ENCODE measurements around the gene MMP24OS. TPM values are rescaled to one million over a fixed set of nuclear protein-coding genes. Genes with fewer than 3 reads are reported as not detected.

MMP24OS gene
- total RNA-seq, 1 experiment from 2014 or later, result 19.6 TPM

GRCh38 chr20:35314816-35315631 lies 37.1 kb upstream of the MMP24OS start:
- Histone ChIP-seq H3K4me3 (no peak overlapping the region), H3K27me3 (no peaks in the 10 kb centered on the region), H3K36me3 (no peaks in the 10 kb centered on the region), H3K27ac (peak overlapping the region; percentile 46), H3K9me3 (replicated peaks) (no peaks in the 10 kb centered on the region), H3K4me1 (peaks cover 86% of the 10 kb centered on the region)
- no peak for DNase-seq

GRCh38 chr20:35312318-35312717 lies 34.4 kb upstream of the MMP24OS start:
- peak overlapping the region; percentile 40 for H3K27ac ChIP-seq
- no peaks in the 10 kb centered on the region for H3K27me3 ChIP-seq
- no peaks in the 10 kb centered on the region for H3K36me3 ChIP-seq
- peak; percentile 70 to 82 for DNase-seq
- H3K4me1 ChIP-seq, result peaks cover 74% of the 10 kb centered on the region
- H3K9me3 ChIP-seq (replicated peaks), result no peaks in the 10 kb centered on the region
- H3K4me3 ChIP-seq, result no peak overlapping the region

- Histone ChIP-seq H3K9me3 (replicated peaks) (no peaks in the 10 kb centered on the region), H3K36me3 (no peaks in the 10 kb centered on the region), H3K27ac (peak overlapping the region; percentile 40), H3K27me3 (no peaks in the 10 kb centered on the region), H3K4me1 (peaks cover 75% of the 10 kb centered on the region), H3K4me3 (no peak overlapping the region)
- DNase-seq, result no peak
Measured at GRCh38 chr20:35311822-35312221, 33.9 kb upstream of the MMP24OS start.

GRCh38 chr20:35311409-35311808 lies 33.5 kb upstream of the MMP24OS start:
- Histone ChIP-seq H3K4me3 (no peak overlapping the region), H3K27me3 (no peaks in the 10 kb centered on the region), H3K36me3 (no peaks in the 10 kb centered on the region), H3K27ac (peak overlapping the region; percentile 40), H3K9me3 (replicated peaks) (no peaks in the 10 kb centered on the region), H3K4me1 (peaks cover 78% of the 10 kb centered on the region)
- peak; percentile 62 to 66 for DNase-seq

- H3K4me3 ChIP-seq, result no peak overlapping the region
- peak; percentile 93 to 97 for DNase-seq
- H3K4me1 ChIP-seq, result peaks cover 71% of the 10 kb centered on the region
- no peaks in the 10 kb centered on the region for H3K9me3 ChIP-seq (replicated peaks)
- H3K27me3 ChIP-seq, result no peaks in the 10 kb centered on the region
- no peaks in the 10 kb centered on the region for H3K36me3 ChIP-seq
- H3K27ac ChIP-seq, result peak overlapping the region; percentile 93
Measured at GRCh38 chr20:35307666-35308653, 30.0 kb upstream of the MMP24OS start.

GRCh38 chr20:35306931-35307517 lies 29.1 kb upstream of the MMP24OS start:
- Histone ChIP-seq H3K4me3 (no peak overlapping the region), H3K4me1 (peaks cover 61% of the 10 kb centered on the region), H3K36me3 (no peaks in the 10 kb centered on the region), H3K9me3 (replicated peaks) (no peaks in the 10 kb centered on the region), H3K27me3 (no peaks in the 10 kb centered on the region), H3K27ac (peak overlapping the region; percentile 93)
- peak; percentile 72 to 80 for DNase-seq

GRCh38 chr20:35305682-35306556 lies 28.0 kb upstream of the MMP24OS start:
- H3K36me3 ChIP-seq, result no peaks in the 10 kb centered on the region
- no peak overlapping the region for H3K4me3 ChIP-seq
- no peaks in the 10 kb centered on the region for H3K9me3 ChIP-seq (replicated peaks)
- H3K27ac ChIP-seq, result peak overlapping the region; percentile 93
- peaks cover 50% of the 10 kb centered on the region for H3K4me1 ChIP-seq
- DNase-seq, result peak; percentile 99
- no peaks in the 10 kb centered on the region for H3K27me3 ChIP-seq

GRCh38 chr20:35304956-35305355 lies 27.0 kb upstream of the MMP24OS start:
- DNase-seq, result no peak
- H3K27me3 ChIP-seq, result no peaks in the 10 kb centered on the region
- H3K4me3 ChIP-seq, result no peak overlapping the region
- peaks cover 50% of the 10 kb centered on the region for H3K4me1 ChIP-seq
- peak overlapping the region; percentile 93 for H3K27ac ChIP-seq
- no peaks in the 10 kb centered on the region for H3K36me3 ChIP-seq
- H3K9me3 ChIP-seq (replicated peaks), result no peaks in the 10 kb centered on the region

GRCh38 chr20:35303735-35304491 lies 26.0 kb upstream of the MMP24OS start:
- Histone ChIP-seq H3K9me3 (replicated peaks) (no peaks in the 10 kb centered on the region), H3K27ac (no peak overlapping the region; the same call in 1 of the 2 replicates), H3K36me3 (no peaks in the 10 kb centered on the region), H3K4me1 (peaks cover 50% of the 10 kb centered on the region), H3K27me3 (no peaks in the 10 kb centered on the region), H3K4me3 (no peak overlapping the region)
- DNase-seq, result peak; percentile 89 to 97

- no peak overlapping the region for H3K27ac ChIP-seq
- no peaks in the 10 kb centered on the region for H3K9me3 ChIP-seq (replicated peaks)
- no peak for DNase-seq
- no peaks in the 10 kb centered on the region for H3K36me3 ChIP-seq
- H3K4me3 ChIP-seq, result no peak overlapping the region
- H3K4me1 ChIP-seq, result peaks cover 45% of the 10 kb centered on the region
- H3K27me3 ChIP-seq, result no peaks in the 10 kb centered on the region
Measured at GRCh38 chr20:35303382-35303734, 25.4 kb upstream of the MMP24OS start.

GRCh38 chr20:35302421-35303335 lies 24.8 kb upstream of the MMP24OS start:
- Histone ChIP-seq H3K27ac (no peak overlapping the region), H3K36me3 (no peaks in the 10 kb centered on the region), H3K4me1 (peaks cover 38% of the 10 kb centered on the region), H3K4me3 (no peak overlapping the region), H3K27me3 (no peaks in the 10 kb centered on the region), H3K9me3 (replicated peaks) (no peaks in the 10 kb centered on the region)
- no peak for DNase-seq

- H3K27me3 ChIP-seq, result 0 out of 2 replicates have a peak, but pooled peaks cover 5% of the 10 kb centered on the region
- DNase-seq, result no peak
- H3K27ac ChIP-seq, result no peak overlapping the region
- H3K4me1 ChIP-seq, result peaks cover 26% of the 10 kb centered on the region
- H3K36me3 ChIP-seq, result no peaks in the 10 kb centered on the region
- H3K9me3 ChIP-seq (replicated peaks), result no peaks in the 10 kb centered on the region
- H3K4me3 ChIP-seq, result no peak overlapping the region
Measured at GRCh38 chr20:35301426-35301825, 23.5 kb upstream of the MMP24OS start.
